Neural progenitor cell (in vitro differentiated cells): ENCODE measurements around the gene TRRAP. TPM values are rescaled to one million over a fixed set of nuclear protein-coding genes. Genes with fewer than 3 reads are reported as not detected.

ENCODE experiments used
- DNase-seq: peaks from one replicate; pipeline ENCODE4 v3.0.0-alpha.2; 2016; ENCODE audit warnings: low spot score
- H2AFZ ChIP-seq: fragments of 200-600 bp; sonication (generic); replicated peaks from 2 replicates; pipeline ENCODE4 v1.6.1; 2016; ENCODE audit warnings: antibody characterized with exemption
- H3F3A ChIP-seq: fragments of 200-600 bp; sonication (generic); 2 replicates; pipeline ENCODE4 v1.6.1; 2016; ENCODE audit warnings: antibody characterized with exemption, low read depth
- H3K27ac ChIP-seq: fragments of 200-600 bp; sonication (generic); 2 replicates; pipeline ENCODE4 v1.5.1; 2016; ENCODE audit warnings: mild to moderate bottlenecking
- H3K27me3 ChIP-seq: fragments of 200-600 bp; sonication (generic); 2 replicates; pipeline ENCODE4 v1.6.1; 2016; ENCODE audit warnings: mild to moderate bottlenecking, moderate library complexity
- H3K36me3 ChIP-seq: fragments of 200-600 bp; sonication (generic); 2 replicates; pipeline ENCODE4 v1.5.1; 2016
- H3K4me1 ChIP-seq: fragments of 200-600 bp; sonication (generic); 2 replicates; pipeline ENCODE4 v1.6.1; 2016; ENCODE audit warnings: mixed run types
- H3K4me2 ChIP-seq: fragments of 200-600 bp; sonication (generic); 2 replicates; pipeline ENCODE4 v1.6.1; 2016
- H3K4me3 ChIP-seq: fragments of 200-600 bp; sonication (generic); 2 replicates; pipeline ENCODE4 v1.5.1; 2016
- H3K79me2 ChIP-seq: fragments of 200-600 bp; sonication (generic); 2 replicates; pipeline ENCODE4 v1.6.1; 2016; ENCODE audit warnings: low read depth
- H3K9ac ChIP-seq: fragments of 200-600 bp; sonication (generic); 2 replicates; pipeline ENCODE4 v1.6.1; 2016
- H3K9me3 ChIP-seq: fragments of 200-600 bp; sonication (generic); 2 replicates; pipeline ENCODE4 v1.5.1; 2016; ENCODE audit warnings: low read depth
- H4K20me1 ChIP-seq: fragments of 200-600 bp; sonication (generic); 2 replicates; pipeline ENCODE4 v1.6.1; 2016; ENCODE audit warnings: low read depth
- H3K27ac Mint-ChIP-seq: 3 replicates; pipeline ENCODE4 v1.8.0; 2021; ENCODE audit warnings: mixed read lengths
- H3K27me3 Mint-ChIP-seq: 2 replicates; pipeline ENCODE4 v1.8.0; 2022; ENCODE audit warnings: low read depth, mild to moderate bottlenecking, inconsistent platforms, moderate library complexity, mixed read lengths; ENCODE audit not compliant: insufficient read depth
- H3K36me3 Mint-ChIP-seq: 3 replicates; pipeline ENCODE4 v1.8.0; 2021; ENCODE audit warnings: mixed read lengths
- H3K4me1 Mint-ChIP-seq: 3 replicates; pipeline ENCODE4 v1.8.0; 2021; ENCODE audit warnings: mixed read lengths
- H3K4me3 Mint-ChIP-seq: 3 replicates; pipeline ENCODE4 v1.8.0; 2021; ENCODE audit warnings: mild to moderate bottlenecking, moderate library complexity, mixed read lengths
- H3K9me3 Mint-ChIP-seq: 3 replicates; pipeline ENCODE4 v1.8.0; 2020; ENCODE audit warnings: mixed read lengths
- CTCF ChIP-seq: fragments of 200-600 bp; sonication (generic); IDR thresholded peaks from 2 replicates; pipeline ENCODE4 v1.5.1; 2017; ENCODE audit warnings: antibody characterized with exemption, mild to moderate bottlenecking
- EZH2 ChIP-seq: fragments of 200-600 bp; sonication (generic); IDR thresholded peaks from 2 replicates; pipeline ENCODE4 v1.6.1; 2017; ENCODE audit warnings: antibody characterized with exemption, mild to moderate bottlenecking, moderate library complexity
- EZH2phosphoT487 ChIP-seq: fragments of 200-600 bp; sonication (generic); IDR thresholded peaks from 2 replicates; pipeline ENCODE4 v1.6.1; 2017; ENCODE audit warnings: antibody characterized with exemption
- total RNA-seq: library from RNA; depleted of rRNA; stranded (reverse); fragments of >200 nt; gene quantifications from 2 replicates; pipeline ENCODE4 v1.2.3, GENCODE V29; 2015; ENCODE audit warnings: low replicate concordance

TRRAP gene
- total RNA-seq, 1 donor from 2014 or later = 19.9 TPM

- Histone ChIP-seq H3K36me3 (no peaks in the 10 kb centered on the region), H3K9ac (no peak overlapping the region), H3F3A (peaks cover 30% of the 10 kb centered on the region), H4K20me1 (peaks cover 15% of the 10 kb centered on the region), H3K79me2 (peaks cover 19% of the 10 kb centered on the region), H2AFZ (no peak overlapping the region), H3K9me3 (no peaks in the 10 kb centered on the region), H3K4me1 (peaks cover 6% of the 10 kb centered on the region), H3K4me2 (no peak overlapping the region), H3K27me3 (peaks cover 17% of the 10 kb centered on the region), H3K4me3 (no peak overlapping the region), H3K27ac (no peak overlapping the region)
- no peak for TF ChIP-seq CTCF
- TF ChIP-seq EZH2phosphoT487 = no peak
- TF ChIP-seq EZH2 = no peak
- Mint-ChIP-seq H3K4me3 (peak overlapping the region; percentile 46), H3K27me3 (peaks cover 18% of the 10 kb centered on the region), H3K36me3 (no peaks in the 10 kb centered on the region), H3K27ac (no peak overlapping the region), H3K9me3 (no peaks in the 10 kb centered on the region), H3K4me1 (peaks cover 15% of the 10 kb centered on the region)
- DNase-seq = no peak
Observed at GRCh38 chr7:98875501-98875900, 2.8 kb upstream of the TRRAP start.

DNA sequence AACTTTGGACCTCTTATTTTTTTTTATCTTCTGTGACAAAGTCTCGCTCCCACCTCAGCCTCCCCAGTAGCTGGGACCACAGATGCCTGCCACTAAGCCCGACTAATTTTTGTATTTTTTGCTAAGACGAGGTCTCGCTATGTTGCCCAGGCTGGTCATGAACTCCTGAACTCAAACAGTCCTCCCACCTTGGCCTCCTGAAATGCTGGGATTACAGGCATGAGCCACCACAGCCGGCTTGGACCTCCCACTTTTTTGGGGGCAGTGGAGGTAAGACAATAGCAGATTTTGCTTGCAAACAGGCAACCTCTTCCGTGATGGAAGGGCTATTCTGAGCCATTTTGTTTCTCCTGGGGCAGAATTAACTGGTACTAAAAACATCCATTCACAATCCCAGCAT, 1.2 kb upstream of the TRRAP start:
- Mint-ChIP-seq H3K4me1 (peaks cover 16% of the 10 kb centered on the region), H3K27me3 (peaks cover 3% of the 10 kb centered on the region), H3K36me3 (peaks cover 7% of the 10 kb centered on the region), H3K27ac (no peak overlapping the region), H3K9me3 (no peaks in the 10 kb centered on the region), H3K4me3 (peak overlapping the region; percentile 83)
- Histone ChIP-seq H3K79me2 (peaks cover 26% of the 10 kb centered on the region), H3K4me3 (no peak overlapping the region), H4K20me1 (peaks cover 22% of the 10 kb centered on the region), H2AFZ (no peak overlapping the region), H3K27ac (no peak overlapping the region), H3K36me3 (no peaks in the 10 kb centered on the region), H3K9me3 (no peaks in the 10 kb centered on the region), H3K27me3 (peaks cover 4% of the 10 kb centered on the region), H3F3A (peaks cover 24% of the 10 kb centered on the region), H3K9ac (no peak overlapping the region), H3K4me2 (no peak overlapping the region), H3K4me1 (peaks cover 6% of the 10 kb centered on the region)
- no peak for DNase-seq
- TF ChIP-seq EZH2 (no peak), CTCF (no peak), EZH2phosphoT487 (no peak)

GRCh38 chr7:98877692-98878364, 504 bp upstream of the TRRAP start:
- peak overlapping the region; percentile 17 for H3K9ac ChIP-seq
- H3K27ac ChIP-seq = no peak overlapping the region

More at GRCh38 chr7:98877692-98878364, 504 bp upstream of the TRRAP start:
- DNase-seq = no peak
- Histone ChIP-seq H3F3A (peaks cover 24% of the 10 kb centered on the region), H2AFZ (peak overlapping the region; percentile 36), H3K4me3 (peak overlapping the region; percentile 73), H4K20me1 (peaks cover 22% of the 10 kb centered on the region), H3K36me3 (no peaks in the 10 kb centered on the region), H3K4me2 (peak overlapping the region; percentile 99), H3K27me3 (peaks cover 4% of the 10 kb centered on the region), H3K79me2 (peaks cover 32% of the 10 kb centered on the region), H3K9me3 (no peaks in the 10 kb centered on the region), H3K4me1 (peaks cover 6% of the 10 kb centered on the region)
- peaks cover 2% of the 10 kb centered on the region for H3K27me3 Mint-ChIP-seq
- H3K4me1 Mint-ChIP-seq = peaks cover 16% of the 10 kb centered on the region
- H3K9me3 Mint-ChIP-seq = no peaks in the 10 kb centered on the region
- H3K27ac Mint-ChIP-seq = no peak overlapping the region
- H3K4me3 Mint-ChIP-seq = peak overlapping the region; percentile 83
- peaks cover 9% of the 10 kb centered on the region for H3K36me3 Mint-ChIP-seq
- no peak for TF ChIP-seq EZH2
- no peak for TF ChIP-seq CTCF
- no peak for TF ChIP-seq EZH2phosphoT487
